Loucy (cell line): ENCODE measurements around the gene SPAG6.
"Not testable (repeated sequence)": the region's sequence is repeated elsewhere in the genome, so short reads cannot be mapped to it uniquely, and the experiment has no call there.

Experiments used
- H2AFZ ChIP-seq: fragments of 200-600 bp; sonication (generic); 2 replicates; pipeline ENCODE4 v1.6.0; 2016; ENCODE audit warnings: antibody characterized with exemption, mild to moderate bottlenecking, low read length, moderate library complexity
- H3F3A ChIP-seq: fragments of 200-600 bp; 2 replicates; pipeline ENCODE4 v1.6.0; 2016; ENCODE audit warnings: antibody characterized with exemption, low read depth, mild to moderate bottlenecking
- H3K27me3 ChIP-seq: fragments of 200-600 bp; sonication (generic); 2 replicates; pipeline ENCODE4 v1.6.1; 2014; ENCODE audit warnings: low read length, mild to moderate bottlenecking; ENCODE audit not compliant: insufficient read depth, poor library complexity, severe bottlenecking
- H3K36me3 ChIP-seq: fragments of 200-600 bp; sonication (generic); 2 replicates; pipeline ENCODE4 v1.6.1; 2016; ENCODE audit warnings: low read length; ENCODE audit not compliant: insufficient read depth
- H3K4me1 ChIP-seq: fragments of 200-600 bp; sonication (generic); 2 replicates; pipeline ENCODE4 v1.5.1; 2014; ENCODE audit warnings: low read length, mild to moderate bottlenecking; ENCODE audit not compliant: insufficient read depth, poor library complexity, severe bottlenecking
- H3K4me2 ChIP-seq: fragments of 200-600 bp; sonication (generic); 2 replicates; pipeline ENCODE4 v1.6.0; 2014; ENCODE audit warnings: antibody characterized with exemption, low read length, low read depth, mild to moderate bottlenecking; ENCODE audit not compliant: poor library complexity, severe bottlenecking
- H3K4me3 ChIP-seq: fragments of 200-600 bp; sonication (generic); 2 replicates; pipeline ENCODE4 v1.5.1; 2014; ENCODE audit warnings: low read length, mild to moderate bottlenecking, mixed read lengths; ENCODE audit not compliant: poor library complexity, severe bottlenecking
- H3K79me2 ChIP-seq: fragments of 200-600 bp; sonication (generic); 2 replicates; pipeline ENCODE4 v1.6.1; 2014; ENCODE audit warnings: low read length; ENCODE audit not compliant: insufficient read depth
- H3K9ac ChIP-seq: fragments of 200-600 bp; sonication (generic); 2 replicates; pipeline ENCODE4 v1.6.0; 2014; ENCODE audit warnings: mild to moderate bottlenecking, low read depth, low read length, moderate library complexity; ENCODE audit not compliant: poor library complexity, severe bottlenecking
- H3K9me2 ChIP-seq: fragments of 200-600 bp; sonication (generic); replicated peaks from 2 replicates; pipeline ENCODE4 v1.6.1; 2016; ENCODE audit warnings: low read depth, low read length, mixed read lengths
- H3K9me3 ChIP-seq: fragments of 200-600 bp; sonication (generic); 2 replicates; pipeline ENCODE4 v1.6.1; 2014; ENCODE audit warnings: mild to moderate bottlenecking, antibody characterized with exemption, low read length, low read depth; ENCODE audit not compliant: insufficient read depth
- H4K20me1 ChIP-seq: fragments of 200-600 bp; sonication (generic); 2 replicates; pipeline ENCODE4 v1.6.0; 2014; ENCODE audit warnings: antibody characterized with exemption, low read length, mild to moderate bottlenecking; ENCODE audit not compliant: insufficient read depth, poor library complexity, severe bottlenecking
- EZH2phosphoT487 ChIP-seq: fragments of 200-600 bp; IDR thresholded peaks from 2 replicates; pipeline ENCODE4 v1.6.1; 2018; ENCODE audit warnings: antibody characterized with exemption, mild to moderate bottlenecking, moderate library complexity, borderline replicate concordance
- TF ChIP-seq, protein P1 (sequence below): fragments of 200-600 bp; sonication (generic); conservative IDR thresholded peaks from 2 replicates; pipeline ENCODE4 v1.5.1; 2014; ENCODE audit warnings: mild to moderate bottlenecking, antibody characterized with exemption, low read length

Gene SPAG6

DNA sequence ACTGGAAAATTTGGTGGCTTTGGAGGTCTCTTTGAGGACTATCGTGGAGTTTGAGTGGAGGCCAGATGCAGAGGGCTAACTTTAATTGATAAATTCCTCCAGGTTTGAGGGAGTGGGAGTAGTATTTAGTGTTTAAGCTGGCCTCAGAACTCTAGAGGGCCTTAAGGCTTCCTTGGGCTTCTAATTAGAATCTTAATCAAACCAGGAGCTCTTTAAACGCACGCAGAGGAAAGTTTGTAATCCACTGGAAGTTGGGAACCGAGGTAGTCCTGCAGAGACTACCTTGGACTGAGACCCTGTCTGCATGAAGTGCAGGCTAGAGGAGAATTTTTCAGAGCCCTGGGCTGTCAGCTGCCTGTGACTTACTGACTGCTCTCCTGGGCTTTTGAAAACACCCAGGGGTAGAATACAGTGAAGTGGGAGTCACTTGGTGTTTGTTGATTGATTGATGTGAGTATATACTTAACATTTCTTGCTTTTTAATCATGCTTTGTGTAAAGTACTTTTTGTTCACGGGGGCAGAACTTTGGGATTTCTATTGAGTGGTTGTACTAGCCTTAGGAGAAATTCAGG lies 5.9 kb downstream of the SPAG6 start:
- H3K27me3 ChIP-seq: no peaks in the 10 kb centered on the region
- no peak overlapping the region for H2AFZ ChIP-seq
- H3F3A ChIP-seq: no peaks in the 10 kb centered on the region
- H3K79me2 ChIP-seq: no peaks in the 10 kb centered on the region
- no peaks in the 10 kb centered on the region for H3K9me2 ChIP-seq
- H4K20me1 ChIP-seq: no peaks in the 10 kb centered on the region
- no peak overlapping the region for H3K4me2 ChIP-seq
- TF ChIP-seq, protein P1, sequence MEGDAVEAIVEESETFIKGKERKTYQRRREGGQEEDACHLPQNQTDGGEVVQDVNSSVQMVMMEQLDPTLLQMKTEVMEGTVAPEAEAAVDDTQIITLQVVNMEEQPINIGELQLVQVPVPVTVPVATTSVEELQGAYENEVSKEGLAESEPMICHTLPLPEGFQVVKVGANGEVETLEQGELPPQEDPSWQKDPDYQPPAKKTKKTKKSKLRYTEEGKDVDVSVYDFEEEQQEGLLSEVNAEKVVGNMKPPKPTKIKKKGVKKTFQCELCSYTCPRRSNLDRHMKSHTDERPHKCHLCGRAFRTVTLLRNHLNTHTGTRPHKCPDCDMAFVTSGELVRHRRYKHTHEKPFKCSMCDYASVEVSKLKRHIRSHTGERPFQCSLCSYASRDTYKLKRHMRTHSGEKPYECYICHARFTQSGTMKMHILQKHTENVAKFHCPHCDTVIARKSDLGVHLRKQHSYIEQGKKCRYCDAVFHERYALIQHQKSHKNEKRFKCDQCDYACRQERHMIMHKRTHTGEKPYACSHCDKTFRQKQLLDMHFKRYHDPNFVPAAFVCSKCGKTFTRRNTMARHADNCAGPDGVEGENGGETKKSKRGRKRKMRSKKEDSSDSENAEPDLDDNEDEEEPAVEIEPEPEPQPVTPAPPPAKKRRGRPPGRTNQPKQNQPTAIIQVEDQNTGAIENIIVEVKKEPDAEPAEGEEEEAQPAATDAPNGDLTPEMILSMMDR: no peak
- no peak for TF ChIP-seq EZH2phosphoT487
- H3K4me1 ChIP-seq: no peaks in the 10 kb centered on the region
- H3K36me3 ChIP-seq: no peaks in the 10 kb centered on the region
- no peak overlapping the region for H3K9ac ChIP-seq
- H3K4me3 ChIP-seq: no peak overlapping the region
- no peaks in the 10 kb centered on the region for H3K9me3 ChIP-seq

DNA sequence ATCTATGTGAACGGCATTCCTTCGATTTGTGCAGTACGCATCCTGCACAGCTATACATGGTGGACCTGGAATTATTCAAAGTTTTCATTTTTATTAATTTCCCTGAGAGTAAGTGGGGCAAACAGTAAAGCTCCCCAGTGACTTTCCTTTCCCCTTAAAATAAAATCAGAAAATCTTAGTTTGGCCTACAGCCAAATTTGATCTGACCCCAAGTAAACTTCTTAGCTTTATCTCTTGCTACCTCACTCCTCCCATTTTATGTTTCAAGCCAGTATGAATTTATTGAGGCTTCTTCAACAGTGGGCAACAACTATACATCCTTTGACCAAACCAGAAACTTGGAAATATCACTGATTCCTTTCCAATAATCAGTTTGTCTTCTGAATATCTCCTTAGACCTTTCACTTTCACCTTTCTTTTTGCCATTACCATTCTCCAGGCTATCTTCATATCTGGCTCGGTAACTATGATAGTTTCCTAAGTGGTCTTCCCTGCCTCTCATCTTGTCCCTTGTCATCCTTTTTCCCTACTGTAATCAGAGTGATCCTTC lies 11.1 kb downstream of the SPAG6 start:
- no peak overlapping the region for H3K9ac ChIP-seq
- H3K79me2 ChIP-seq: no peaks in the 10 kb centered on the region
- peak overlapping the region; percentile 16; the same call in 1 of the 2 replicates for H2AFZ ChIP-seq
- H3F3A ChIP-seq: no peaks in the 10 kb centered on the region
- TF ChIP-seq, protein P1: no peak
- TF ChIP-seq EZH2phosphoT487: no peak
- no peaks in the 10 kb centered on the region for H3K36me3 ChIP-seq
- no peaks in the 10 kb centered on the region for H3K27me3 ChIP-seq
- no peaks in the 10 kb centered on the region for H3K4me1 ChIP-seq
- H3K4me2 ChIP-seq: no peak overlapping the region
- no peaks in the 10 kb centered on the region for H4K20me1 ChIP-seq
- H3K4me3 ChIP-seq: no peak overlapping the region
- H3K9me2 ChIP-seq: no peaks in the 10 kb centered on the region
- no peaks in the 10 kb centered on the region for H3K9me3 ChIP-seq

DNA sequence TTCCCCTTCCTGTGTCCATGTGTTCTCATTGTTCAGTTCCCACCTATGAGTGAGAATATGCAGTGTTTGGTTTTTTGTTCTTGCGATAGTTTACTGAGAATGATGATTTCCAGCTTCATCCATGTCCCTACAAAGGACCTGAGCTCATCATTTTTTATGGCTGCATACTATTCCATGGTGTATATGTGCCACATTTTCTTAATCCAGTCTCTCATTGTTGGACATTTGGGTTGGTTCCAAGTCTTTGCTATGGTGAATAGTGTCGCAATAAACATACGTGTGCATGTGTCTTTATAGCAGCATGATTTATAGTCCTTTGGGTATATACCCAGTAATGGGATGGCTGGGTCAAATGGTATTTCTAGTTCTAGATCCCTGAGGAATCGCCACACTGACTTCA lies 12.5 kb downstream of the SPAG6 start:
- H4K20me1 ChIP-seq, H3K36me3 ChIP-seq, H3K4me1 ChIP-seq, H3K27me3 ChIP-seq, H3K9me2 ChIP-seq, H3K4me3 ChIP-seq, H3K4me2 ChIP-seq, H3F3A ChIP-seq, H3K79me2 ChIP-seq, H2AFZ ChIP-seq, H3K9ac ChIP-seq, H3K9me3 ChIP-seq: not testable (repeated sequence)

DNA sequence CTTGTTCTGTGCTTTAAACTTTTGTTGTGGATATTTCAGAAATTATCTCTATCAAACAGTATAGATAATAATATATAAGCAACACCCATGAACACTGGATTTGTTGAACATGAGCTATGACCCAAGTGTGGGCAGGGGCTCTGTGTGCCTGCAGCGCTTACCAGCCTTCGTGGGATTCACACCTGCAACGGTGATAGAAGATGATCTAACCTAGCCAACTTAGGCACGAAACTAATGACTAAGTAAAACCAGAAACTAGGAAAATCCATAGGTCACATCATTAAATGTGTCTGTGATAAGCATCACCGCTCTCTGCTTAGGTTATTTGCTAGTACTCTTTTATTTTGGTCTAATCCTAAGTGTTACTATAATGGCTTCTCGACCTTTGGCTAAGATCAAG lies 18.0 kb downstream of the SPAG6 start:
- no peak overlapping the region for H3K9ac ChIP-seq
- no peaks in the 10 kb centered on the region for H3K27me3 ChIP-seq

More for the DNA sequence above, 18.0 kb downstream of the SPAG6 start:
- no peaks in the 10 kb centered on the region for H3F3A ChIP-seq
- H3K79me2 ChIP-seq: no peaks in the 10 kb centered on the region
- no peaks in the 10 kb centered on the region for H4K20me1 ChIP-seq
- TF ChIP-seq, protein P1: no peak
- no peak for TF ChIP-seq EZH2phosphoT487
- H3K4me1 ChIP-seq: peaks cover 23% of the 10 kb centered on the region
- H3K4me3 ChIP-seq: no peak overlapping the region
- H3K4me2 ChIP-seq: no peak overlapping the region
- no peaks in the 10 kb centered on the region for H3K36me3 ChIP-seq
- no peak overlapping the region for H2AFZ ChIP-seq
- H3K9me2 ChIP-seq: no peaks in the 10 kb centered on the region
- H3K9me3 ChIP-seq: no peaks in the 10 kb centered on the region
